Pancreas (tissue), 10 donors: Measurements from ENCODE around the gene REN. TPM values are rescaled to one million over a fixed set of nuclear protein-coding genes. Genes with fewer than 3 reads are reported as not detected.

Source experiments
- ATAC-seq, 4 donors: fragments of 200-7000 bp; cut with Tn5 transposase; one replicate each; pipeline versions ENCODE4 v1.8.0 to v1.9.1; 2020; ENCODE audit warnings: mild to moderate bottlenecking in 4 of 4, moderate library complexity in 4 of 4
- DNase-seq, 6 donors: peaks; one replicate each; pipeline ENCODE4 v3.0.0-alpha.2; 2020
- FAIRE-seq: peaks from 2 replicates; lab custom pipeline; 2012; peaks lifted over from hg19 to GRCh38; lab: Jason Lieb, UNC
- H3K27ac ChIP-seq, 4 donors: fragments of 200-600 bp; sonication (generic); 1 replicate in 3 of 4; 2 replicates in 1 of 4; pipeline versions ENCODE4 v1.5.0 to v1.8.0; 2020
- H3K27me3 ChIP-seq, 4 donors: fragments of 200-600 bp; one replicate each; pipeline ENCODE4 v1.8.0; 2021
- H3K36me3 ChIP-seq, 3 donors: fragments of 200-600 bp; sonication (generic) in 1 of 3; one replicate each; pipeline versions ENCODE4 v1.5.0 to v1.8.0; 2020 to 2021
- H3K4me1 ChIP-seq, 3 donors: fragments of 200-600 bp; one replicate each; pipeline ENCODE4 v1.8.0; 2021
- H3K4me3 ChIP-seq, 4 donors: fragments of 200-600 bp; sonication (generic) in 2 of 4; one replicate each; pipeline versions ENCODE4 v1.5.0 to v1.8.0; 2020 to 2021
- H3K9me3 ChIP-seq, 4 donors: fragments of 200-600 bp; one replicate each; pipeline ENCODE4 v1.8.0; 2021
- WGBS, 2 donors: extraction: QIAGEN DNeasy Blood & Tissue Kit; methylation state at CpG; one replicate each; pipeline ENCODE4 v1.1.7; 2013; 5-methylcytosine and 5-hydroxymethylcytosine counted together
- intact Hi-C, 3 donors: fragments of 100-400 bp; cut with DNase I; formaldehyde crosslinking; loops; one replicate each; pipeline versions ENCODE4 v1.11.1 to v1.14.2; 2022
- polyA plus RNA-seq, 2 donors: library from polyadenylated mRNA; stranded (reverse); fragments of 200-250 nt; gene quantifications; one replicate each; pipeline ENCODE4 v1.2.3, GENCODE V29; 2013
- total RNA-seq, 6 donors: library from RNA; stranded (reverse); fragmentation: NEBNext Ultra II Directional in 4 of 6; extraction: Animal tissue kit (Norgen Biotek cat#: 25700) in 4 of 6; gene quantifications; one replicate each; pipeline versions ENCODE4 v1.2.1 to v1.2.4, GENCODE V29; 2021 to 2023
- TF ChIP-seq, protein P1 (sequence below), 4 donors: fragments of 200-600 bp; sonication (generic) in 3 of 4; IDR thresholded peaks; one replicate each; pipeline versions ENCODE4 v1.5.0 to v1.8.0; 2021; ENCODE audit warnings: antibody characterized with exemption in 4 of 4
- donor health status: healthy with polysubstance abuse.
- donor health status: DM: no; HTN: no; CAD: no; lungs with moderate emphysema.
- donor health status: DM: no; HTN: no; CAD: no.
- donor health status: control.
- donor health status: control.
- donor health status: Bipolar disorder and iron deficiency.
- donor health status: DM: yes; HTN: yes; CAD: no.
- donor health status: DM: no; HTN: no; CAD: no.
- donor health status: DM: no; HTN: no; CAD: no.
- donor health status: DM: yes; HTN: yes; CAD: no.

Gene REN
- total and polyA plus RNA-seq, 8 donors = 0.28 TPM; not detected in 7

DNA sequence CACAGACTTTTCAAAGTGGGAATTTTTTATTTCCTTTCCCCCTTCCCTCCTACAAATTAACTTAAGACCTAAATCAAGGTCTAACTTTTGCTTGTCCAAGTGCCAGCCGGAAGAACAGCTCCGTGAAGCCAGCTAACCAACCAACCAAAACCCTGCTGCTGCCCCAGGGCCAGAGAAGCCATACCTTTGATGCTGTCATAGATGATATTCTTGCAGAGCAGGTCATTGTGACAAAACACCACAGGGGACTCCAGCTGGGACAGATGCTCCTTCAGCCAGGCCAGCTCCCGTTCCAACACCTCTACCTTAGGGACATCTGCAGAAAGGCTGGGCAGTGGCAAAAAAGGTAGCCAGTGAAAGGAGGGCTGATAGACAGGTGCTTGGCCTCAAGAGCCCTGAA, 25.0 kb downstream of the REN start:
- TF ChIP-seq, protein P1, sequence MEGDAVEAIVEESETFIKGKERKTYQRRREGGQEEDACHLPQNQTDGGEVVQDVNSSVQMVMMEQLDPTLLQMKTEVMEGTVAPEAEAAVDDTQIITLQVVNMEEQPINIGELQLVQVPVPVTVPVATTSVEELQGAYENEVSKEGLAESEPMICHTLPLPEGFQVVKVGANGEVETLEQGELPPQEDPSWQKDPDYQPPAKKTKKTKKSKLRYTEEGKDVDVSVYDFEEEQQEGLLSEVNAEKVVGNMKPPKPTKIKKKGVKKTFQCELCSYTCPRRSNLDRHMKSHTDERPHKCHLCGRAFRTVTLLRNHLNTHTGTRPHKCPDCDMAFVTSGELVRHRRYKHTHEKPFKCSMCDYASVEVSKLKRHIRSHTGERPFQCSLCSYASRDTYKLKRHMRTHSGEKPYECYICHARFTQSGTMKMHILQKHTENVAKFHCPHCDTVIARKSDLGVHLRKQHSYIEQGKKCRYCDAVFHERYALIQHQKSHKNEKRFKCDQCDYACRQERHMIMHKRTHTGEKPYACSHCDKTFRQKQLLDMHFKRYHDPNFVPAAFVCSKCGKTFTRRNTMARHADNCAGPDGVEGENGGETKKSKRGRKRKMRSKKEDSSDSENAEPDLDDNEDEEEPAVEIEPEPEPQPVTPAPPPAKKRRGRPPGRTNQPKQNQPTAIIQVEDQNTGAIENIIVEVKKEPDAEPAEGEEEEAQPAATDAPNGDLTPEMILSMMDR (IDR thresholded peaks at IDR 0.05) = no peak

DNA sequence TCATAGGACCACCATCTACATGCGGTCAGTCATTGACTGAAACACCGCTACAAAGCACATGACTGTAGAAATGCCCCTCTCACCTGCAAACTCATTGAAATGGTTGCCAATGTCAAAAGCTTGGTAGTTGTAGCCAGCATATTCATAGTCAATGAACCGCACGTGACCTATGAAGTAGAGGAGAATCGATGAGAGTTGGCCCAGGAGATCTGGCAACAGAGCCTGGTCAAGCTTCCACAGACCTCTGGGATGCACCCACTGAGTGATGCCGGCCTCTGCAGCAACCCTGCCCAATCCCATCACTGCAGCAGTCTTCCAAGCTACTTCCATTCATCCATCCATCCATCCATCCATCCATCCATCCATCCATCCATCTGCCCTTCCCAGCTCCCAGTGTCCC, 26.2 kb downstream of the REN start:
- no peak for FAIRE-seq

More for the DNA sequence above, 25.0 kb downstream of the REN start:
- Histone ChIP-seq H3K4me3 (no peak overlapping the region), H3K4me1 (peaks cover 0 to 4% (median 0%) of the 10 kb centered on the region in 3 donors), H3K27me3 (no peaks in the 10 kb centered on the region), H3K9me3 (no peaks in the 10 kb centered on the region), H3K27ac (no peak overlapping the region), H3K36me3 (no peaks in the 10 kb centered on the region)
- intact Hi-C loops = no loop called here
- ATAC-seq = no peak
- no peak for DNase-seq
- WGBS, 2 donors = 90 to 98% methylated on average over 3 of the region's 3 CpGs
- FAIRE-seq = no peak

DNA sequence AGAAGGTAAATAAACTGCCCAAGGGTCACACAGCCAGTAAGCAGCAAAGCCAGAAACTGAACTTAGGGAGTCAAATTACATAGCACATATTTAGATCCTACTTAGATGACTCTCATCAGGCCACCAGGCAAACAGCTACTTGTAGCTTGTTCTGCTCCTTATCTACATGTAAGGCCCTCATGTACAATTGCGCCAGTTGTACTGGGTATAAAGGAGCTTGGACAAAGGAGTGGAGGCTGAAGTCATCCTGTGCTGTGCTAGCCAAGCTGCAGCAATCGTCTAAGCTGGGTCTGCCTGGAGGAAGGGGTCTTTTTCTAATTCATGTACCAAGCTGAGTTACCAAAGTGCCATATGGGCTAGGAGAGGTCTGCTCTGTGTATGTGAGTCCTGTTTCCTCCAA, 27.0 kb downstream of the REN start:
- Histone ChIP-seq H3K4me3 (no peak overlapping the region), H3K36me3 (no peaks in the 10 kb centered on the region), H3K9me3 (no peaks in the 10 kb centered on the region), H3K27me3 (no peaks in the 10 kb centered on the region), H3K27ac (no peak overlapping the region), H3K4me1 (peaks cover 0 to 4% (median 0%) of the 10 kb centered on the region in 3 donors)
- TF ChIP-seq, protein P1 (IDR thresholded peaks at IDR 0.05) = no peak
- intact Hi-C loops = no loop called here
- no peak for ATAC-seq
- WGBS, 2 donors = 76 to 82% methylated on average over 2 of the region's 2 CpGs
- no peak for DNase-seq
- no peak for FAIRE-seq

More for the DNA sequence above, 26.2 kb downstream of the REN start:
- TF ChIP-seq, protein P1 (IDR thresholded peaks at IDR 0.05) = no peak
- H3K27ac ChIP-seq = no peak overlapping the region
- H3K4me1 ChIP-seq = peaks cover 0 to 4% (median 0%) of the 10 kb centered on the region in 3 donors
- no peaks in the 10 kb centered on the region for H3K9me3 ChIP-seq
- H3K36me3 ChIP-seq = no peaks in the 10 kb centered on the region
- no peak overlapping the region for H3K4me3 ChIP-seq
- WGBS, 2 donors = 96 to 97% methylated on average over 6 of the region's 6 CpGs
- intact Hi-C loops = no loop called here
- DNase-seq (no peak), ATAC-seq (no peak)
- no peaks in the 10 kb centered on the region for H3K27me3 ChIP-seq

DNA sequence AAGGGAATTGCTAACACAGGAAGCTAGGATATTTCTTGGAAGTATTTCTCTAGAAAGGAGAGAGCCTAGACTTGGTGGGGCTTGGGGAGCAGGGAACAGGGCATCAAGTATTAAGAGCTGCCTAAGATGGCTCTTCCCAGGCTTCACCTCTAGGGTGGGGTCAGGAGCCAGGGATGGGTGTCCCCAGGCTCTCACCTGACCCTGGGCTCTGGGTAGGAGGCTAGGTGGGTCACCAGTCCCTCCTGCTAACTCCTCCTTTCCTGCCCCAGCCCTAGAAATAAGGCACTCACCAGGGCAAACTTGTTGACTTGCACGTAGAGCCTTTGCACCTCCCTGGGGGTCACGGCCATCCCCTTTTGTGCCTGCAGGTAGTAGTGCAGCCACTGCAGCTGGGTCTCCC, 29.3 kb downstream of the REN start:
- ATAC-seq (no peak), DNase-seq (peak in 1 of 6 donors; percentile 54), FAIRE-seq (no peak)
- no peak overlapping the region for H3K4me3 ChIP-seq
- 84 to 92% methylated on average over 2 of the region's 2 CpGs for WGBS, 2 donors
- TF ChIP-seq, protein P1 (IDR thresholded peaks at IDR 0.05) = no peak
- H3K36me3 ChIP-seq = no peaks in the 10 kb centered on the region
- no peaks in the 10 kb centered on the region for H3K27me3 ChIP-seq
- H3K27ac ChIP-seq = no peak overlapping the region
- no peaks in the 10 kb centered on the region for H3K9me3 ChIP-seq
- intact Hi-C loops = no loop called here
- no peaks in the 10 kb centered on the region for H3K4me1 ChIP-seq

DNA sequence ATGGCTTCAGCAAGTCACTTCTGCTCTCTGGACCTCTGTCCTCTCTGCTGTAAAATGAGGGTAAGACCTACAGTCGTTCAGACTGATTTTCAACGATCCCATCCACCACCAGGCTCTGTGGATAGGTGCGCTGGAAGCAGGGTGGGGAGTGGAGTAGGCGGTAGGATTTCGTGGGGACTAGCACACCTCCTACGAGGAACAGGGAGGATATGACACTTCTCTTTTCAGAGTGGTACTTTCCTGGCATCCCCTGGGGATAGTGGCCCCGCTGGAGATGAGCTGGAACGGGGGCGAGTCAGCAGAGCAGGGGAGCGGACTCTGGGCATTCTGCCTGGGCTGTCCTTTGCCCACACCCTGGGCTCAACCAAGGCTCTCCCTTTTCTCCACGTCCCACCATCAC, 32.0 kb downstream of the REN start:
- H3K36me3 ChIP-seq = no peaks in the 10 kb centered on the region
- FAIRE-seq = no peak
- intact Hi-C loops = no loop called here

More for the DNA sequence above, 32.0 kb downstream of the REN start:
- DNase-seq = peak in 1 of 6 donors; percentile 28
- WGBS, 2 donors = 79 to 82% methylated on average over 8 to 11 of the region's 11 CpGs
- Histone ChIP-seq H3K27ac (no peak overlapping the region), H3K4me3 (no peak overlapping the region), H3K9me3 (no peaks in the 10 kb centered on the region), H3K27me3 (no peaks in the 10 kb centered on the region), H3K4me1 (peaks cover 17 to 20% (median 20%) of the 10 kb centered on the region in 3 donors)
- ATAC-seq = no peak
- TF ChIP-seq, protein P1 (IDR thresholded peaks at IDR 0.05) = no peak
